Stomach (tissue), 4 donors: ENCODE results near the gene DPCD.

Experiments used
- CTCF ChIP-seq, 7 experiments: fragments of 450-650 bp in 4 of 7; fragments of 200-600 bp in 3 of 7; sonication (generic) in 3 of 7; IDR thresholded peaks; one replicate each; pipeline ENCODE4 v1.5.1; 2016 to 2019; ENCODE audit warnings: antibody characterized with exemption in 7 of 7, control low read depth in 2 of 7, mild to moderate bottlenecking in 1 of 7
- EP300 ChIP-seq: sonication (generic); formaldehyde crosslinking; IDR thresholded peaks from one replicate; pipeline ENCODE4 v1.6.1; 2017; ENCODE audit warnings: antibody characterized with exemption

- no peak for TF ChIP-seq CTCF (IDR thresholded peaks at IDR 0.05)
- no peak for TF ChIP-seq EP300
These were observed 22.7 kb upstream of the DPCD start for GRCh38 chr10:101565370-101565900.
